ENCODE results near the gene TFF1.

The TFF1 gene

GRCh38 chr21:42340187-42341050 lies 25.9 kb downstream of the TFF1 start:
- WGBS, result 93% methylated on average over 24 of the region's 24 CpGs
- H3K9ac ChIP-seq (ENCODE audit: low read depth, low read length), result no peak overlapping the region
- H3K27me3 ChIP-seq (ENCODE audit: insufficient read depth, low read length), result no peaks in the 10 kb centered on the region
- no peak overlapping the region for H3K4me3 ChIP-seq (ENCODE audit: low read length)
- H3K27ac ChIP-seq (ENCODE audit: low read depth, low read length), result no peak overlapping the region
- H3K36me3 ChIP-seq (ENCODE audit: insufficient read depth, low read length), result no peaks in the 10 kb centered on the region
- H3K9me3 ChIP-seq (ENCODE audit: insufficient read depth, low read depth, low read length), result no peaks in the 10 kb centered on the region
- peaks cover 17% of the 10 kb centered on the region for H3K4me1 ChIP-seq (ENCODE audit: insufficient read depth, low read length)

GRCh38 chr21:42338729-42339715 lies 27.3 kb downstream of the TFF1 start:
- whole genome bisulfite sequencing, result 95% methylated on average over 16 of the region's 17 CpGs
- Histone ChIP-seq H3K9ac (ENCODE audit: low read depth, low read length) (no peak overlapping the region), H3K36me3 (ENCODE audit: insufficient read depth, low read length) (no peaks in the 10 kb centered on the region), H3K4me3 (ENCODE audit: low read length) (no peak overlapping the region), H3K4me1 (ENCODE audit: insufficient read depth, low read length) (peaks cover 18% of the 10 kb centered on the region), H3K27ac (ENCODE audit: low read depth, low read length) (no peak overlapping the region), H3K27me3 (ENCODE audit: insufficient read depth, low read length) (no peaks in the 10 kb centered on the region), H3K9me3 (ENCODE audit: insufficient read depth, low read depth, low read length) (no peaks in the 10 kb centered on the region)

GRCh38 chr21:42337830-42338728 lies 28.3 kb downstream of the TFF1 start:
- Histone ChIP-seq H3K27me3 (ENCODE audit: insufficient read depth, low read length) (no peaks in the 10 kb centered on the region), H3K9ac (ENCODE audit: low read depth, low read length) (no peak overlapping the region), H3K9me3 (ENCODE audit: insufficient read depth, low read depth, low read length) (no peaks in the 10 kb centered on the region), H3K27ac (ENCODE audit: low read depth, low read length) (no peak overlapping the region), H3K4me1 (ENCODE audit: insufficient read depth, low read length) (peaks cover 18% of the 10 kb centered on the region), H3K36me3 (ENCODE audit: insufficient read depth, low read length) (no peaks in the 10 kb centered on the region), H3K4me3 (ENCODE audit: low read length) (no peak overlapping the region)
- 73% methylated on average over 23 of the region's 23 CpGs for WGBS

- WGBS, result 95% methylated on average over 4 of the region's 4 CpGs
- Histone ChIP-seq H3K27me3 (ENCODE audit: insufficient read depth, low read length) (no peaks in the 10 kb centered on the region), H3K36me3 (ENCODE audit: insufficient read depth, low read length) (no peaks in the 10 kb centered on the region), H3K4me3 (ENCODE audit: low read length) (no peak overlapping the region), H3K27ac (ENCODE audit: low read depth, low read length) (no peak overlapping the region), H3K9ac (ENCODE audit: low read depth, low read length) (no peak overlapping the region), H3K4me1 (ENCODE audit: insufficient read depth, low read length) (peaks cover 18% of the 10 kb centered on the region), H3K9me3 (ENCODE audit: insufficient read depth, low read depth, low read length) (no peaks in the 10 kb centered on the region)
These were observed 29.1 kb downstream of the TFF1 start for GRCh38 chr21:42337276-42337675.

GRCh38 chr21:42336054-42336453 lies 30.3 kb downstream of the TFF1 start:
- H3K27ac ChIP-seq (ENCODE audit: low read depth, low read length), result peak overlapping the region; percentile 69; the same call in 1 of the 2 replicates
- no peak overlapping the region; the same call in 1 of the 2 replicates for H3K4me3 ChIP-seq (ENCODE audit: low read length)
- H3K4me1 ChIP-seq (ENCODE audit: insufficient read depth, low read length), result peaks cover 18% of the 10 kb centered on the region
- peak overlapping the region; percentile 63 for H3K9ac ChIP-seq (ENCODE audit: low read depth, low read length)
- WGBS, result 32% methylated on average over 10 of the region's 10 CpGs
- no peaks in the 10 kb centered on the region for H3K27me3 ChIP-seq (ENCODE audit: insufficient read depth, low read length)
- H3K36me3 ChIP-seq (ENCODE audit: insufficient read depth, low read length), result no peaks in the 10 kb centered on the region
- H3K9me3 ChIP-seq (ENCODE audit: insufficient read depth, low read depth, low read length), result 0 out of 2 replicates have a peak, but pooled peaks cover 5% of the 10 kb centered on the region

GRCh38 chr21:42332557-42333317 lies 33.6 kb downstream of the TFF1 start:
- Histone ChIP-seq H3K27me3 (ENCODE audit: insufficient read depth, low read length) (no peaks in the 10 kb centered on the region), H3K36me3 (ENCODE audit: insufficient read depth, low read length) (no peaks in the 10 kb centered on the region), H3K4me1 (ENCODE audit: insufficient read depth, low read length) (peaks cover 18% of the 10 kb centered on the region), H3K9me3 (ENCODE audit: insufficient read depth, low read depth, low read length) (peaks cover 11% of the 10 kb centered on the region; the same call in 1 of the 2 replicates), H3K27ac (ENCODE audit: low read depth, low read length) (no peak overlapping the region), H3K9ac (ENCODE audit: low read depth, low read length) (no peak overlapping the region), H3K4me3 (ENCODE audit: low read length) (no peak overlapping the region)
- WGBS, result 90% methylated on average over 5 of the region's 5 CpGs

GRCh38 chr21:42331660-42332059 lies 34.7 kb downstream of the TFF1 start:
- no peak overlapping the region for H3K4me3 ChIP-seq (ENCODE audit: low read length)
- H3K9me3 ChIP-seq (ENCODE audit: insufficient read depth, low read depth, low read length), result peaks cover 11% of the 10 kb centered on the region; the same call in 1 of the 2 replicates
- H3K9ac ChIP-seq (ENCODE audit: low read depth, low read length), result no peak overlapping the region
- H3K27me3 ChIP-seq (ENCODE audit: insufficient read depth, low read length), result no peaks in the 10 kb centered on the region
- H3K4me1 ChIP-seq (ENCODE audit: insufficient read depth, low read length), result peaks cover 12% of the 10 kb centered on the region
- no peaks in the 10 kb centered on the region for H3K36me3 ChIP-seq (ENCODE audit: insufficient read depth, low read length)
- no peak overlapping the region for H3K27ac ChIP-seq (ENCODE audit: low read depth, low read length)

GRCh38 chr21:42330380-42331371 lies 35.7 kb downstream of the TFF1 start:
- Histone ChIP-seq H3K27ac (ENCODE audit: low read depth, low read length) (no peak overlapping the region), H3K4me1 (ENCODE audit: insufficient read depth, low read length) (peaks cover 3% of the 10 kb centered on the region; the same call in 1 of the 2 replicates), H3K4me3 (ENCODE audit: low read length) (no peak overlapping the region), H3K9ac (ENCODE audit: low read depth, low read length) (no peak overlapping the region), H3K9me3 (ENCODE audit: insufficient read depth, low read depth, low read length) (peaks cover 11% of the 10 kb centered on the region; the same call in 1 of the 2 replicates), H3K36me3 (ENCODE audit: insufficient read depth, low read length) (no peaks in the 10 kb centered on the region), H3K27me3 (ENCODE audit: insufficient read depth, low read length) (no peaks in the 10 kb centered on the region)
- 100% methylated on average over 1 of the region's 4 CpGs for WGBS

GRCh38 chr21:42324896-42325295 lies 41.4 kb downstream of the TFF1 start:
- no peaks in the 10 kb centered on the region; the same call in 1 of the 2 replicates for H3K4me1 ChIP-seq (ENCODE audit: insufficient read depth, low read length)
- WGBS, result 87% methylated on average over 6 of the region's 6 CpGs
- H3K27ac ChIP-seq (ENCODE audit: low read depth, low read length), result no peak overlapping the region
- H3K9me3 ChIP-seq (ENCODE audit: insufficient read depth, low read depth, low read length), result peaks cover 5% of the 10 kb centered on the region; the same call in 1 of the 2 replicates
- no peaks in the 10 kb centered on the region for H3K36me3 ChIP-seq (ENCODE audit: insufficient read depth, low read length)
- no peak overlapping the region for H3K9ac ChIP-seq (ENCODE audit: low read depth, low read length)
- no peak overlapping the region for H3K4me3 ChIP-seq (ENCODE audit: low read length)
- H3K27me3 ChIP-seq (ENCODE audit: insufficient read depth, low read length), result no peaks in the 10 kb centered on the region
